DOHH2 (cell line): ENCODE data around the gene CLEC17A.
"Not testable (repeated sequence)": the region's sequence is repeated elsewhere in the genome, so short reads cannot be mapped to it uniquely, and the experiment has no call there.

Experiments
- CTCF ChIP-seq: fragments of 200-600 bp; sonication (generic); IDR thresholded peaks from one replicate; pipeline ENCODE4 v1.5.1; 2014; ENCODE audit warnings: antibody characterized with exemption, mild to moderate bottlenecking, low read depth, low read length; ENCODE audit not compliant: poor library complexity, severe bottlenecking
- EZH2phosphoT487 ChIP-seq: fragments of 200-600 bp; sonication (generic); IDR thresholded peaks from 2 replicates; pipeline ENCODE4 v1.6.1; 2017; ENCODE audit warnings: borderline replicate concordance, mild to moderate bottlenecking, antibody characterized with exemption, low read length, moderate library complexity, mixed read lengths

- not testable (repeated sequence) for TF ChIP-seq CTCF, EZH2phosphoT487
These were observed 30.7 kb downstream of the CLEC17A start for GRCh38 chr19:14613399-14614098.
